HG02884 (cell line): ENCODE results near the gene TNPO2.

Source experiments
- ATAC-seq: cut with Tn5 transposase; IDR thresholded peaks from one replicate; pipeline ENCODE4 v1.9.1; 2021; ENCODE audit warnings: mild to moderate bottlenecking, moderate library complexity; ENCODE audit not compliant: unreplicated experiment

The TNPO2 gene

DNA sequence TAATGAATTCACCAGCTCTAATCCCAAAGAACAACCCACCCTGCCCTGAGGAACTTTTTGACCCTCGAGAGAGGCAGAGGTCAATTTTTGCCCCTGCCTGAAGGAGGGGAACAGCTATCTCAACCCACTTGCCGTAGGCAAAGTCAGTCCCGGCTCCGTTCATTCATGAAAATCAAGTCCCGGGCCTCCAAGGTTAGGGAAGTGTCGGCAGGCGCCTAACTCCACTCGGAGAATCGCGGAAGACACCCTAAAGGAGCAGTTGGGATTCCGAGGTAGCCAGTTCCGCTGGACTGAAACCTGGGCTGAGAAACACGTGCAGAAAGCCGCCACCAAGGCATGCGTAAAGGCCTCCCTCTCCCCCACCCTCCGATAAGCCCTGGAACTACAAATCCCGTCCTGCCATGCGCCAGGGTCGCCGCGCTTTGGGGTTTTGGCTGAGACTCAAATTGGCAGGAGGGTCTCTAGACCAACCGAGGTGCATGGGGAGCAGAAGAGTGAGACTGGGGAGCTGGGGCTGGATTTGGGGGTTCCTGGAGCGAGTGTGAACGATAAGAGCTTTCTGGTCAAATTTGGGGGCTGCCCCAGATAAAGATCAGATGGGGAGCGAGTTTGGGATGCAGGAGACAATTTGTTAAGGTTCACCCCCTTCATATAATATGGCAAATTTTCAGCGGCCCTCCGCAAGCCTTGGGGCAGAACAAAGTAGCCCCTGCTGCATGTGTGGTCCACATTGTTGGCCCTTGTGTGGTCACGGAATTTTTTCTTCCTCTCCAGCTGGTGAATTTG is at the start of gene TNPO2:
TNPO2 (minus strand) TSS at position 292 of the 786 bp plus-strand sequence. CDS start 2,955 bp downstream, outside the sequence.
- ATAC-seq = no peak

DNA sequence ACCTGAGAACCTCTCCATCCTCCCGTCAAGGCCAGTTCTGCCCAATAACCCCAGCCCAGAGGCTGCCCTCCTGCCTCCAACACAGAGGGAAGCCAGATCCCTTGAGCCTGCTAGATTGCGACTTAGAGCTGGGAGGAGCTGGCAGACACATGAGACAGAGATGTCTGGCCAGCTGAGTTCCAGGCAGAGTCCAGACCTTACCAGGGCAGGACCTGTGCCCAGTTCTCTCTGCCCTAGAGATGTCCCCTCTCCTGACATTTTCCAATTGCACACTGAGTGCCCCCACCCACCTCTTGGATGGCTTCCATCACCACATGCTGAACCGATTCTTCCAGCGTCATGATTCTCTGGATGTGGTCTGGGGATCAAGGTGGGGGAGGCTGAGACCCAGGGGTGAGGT is 48.6 kb upstream of the TNPO2 start:
- ATAC-seq = no peak

DNA sequence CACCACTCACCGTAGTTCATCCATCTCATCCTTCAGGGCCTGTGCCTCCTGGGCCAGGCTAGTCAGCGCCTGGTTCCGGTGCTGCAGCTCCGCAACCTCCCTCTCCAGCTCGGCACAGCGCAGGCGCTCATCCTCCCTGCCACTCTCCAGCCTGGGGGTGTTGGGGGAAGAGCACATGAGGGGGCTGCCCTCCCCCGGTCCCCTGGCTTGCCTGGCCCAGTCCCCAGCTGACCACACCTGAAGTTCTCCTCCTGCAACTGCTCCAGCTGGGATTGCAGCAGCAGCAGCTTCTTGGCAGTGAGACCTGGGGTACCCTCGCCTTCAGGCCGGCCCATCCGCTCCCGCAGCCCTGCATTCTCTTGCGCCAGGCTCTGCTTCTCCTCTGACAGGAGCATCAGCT is 47.2 kb upstream of the TNPO2 start:
- no peak for ATAC-seq

DNA sequence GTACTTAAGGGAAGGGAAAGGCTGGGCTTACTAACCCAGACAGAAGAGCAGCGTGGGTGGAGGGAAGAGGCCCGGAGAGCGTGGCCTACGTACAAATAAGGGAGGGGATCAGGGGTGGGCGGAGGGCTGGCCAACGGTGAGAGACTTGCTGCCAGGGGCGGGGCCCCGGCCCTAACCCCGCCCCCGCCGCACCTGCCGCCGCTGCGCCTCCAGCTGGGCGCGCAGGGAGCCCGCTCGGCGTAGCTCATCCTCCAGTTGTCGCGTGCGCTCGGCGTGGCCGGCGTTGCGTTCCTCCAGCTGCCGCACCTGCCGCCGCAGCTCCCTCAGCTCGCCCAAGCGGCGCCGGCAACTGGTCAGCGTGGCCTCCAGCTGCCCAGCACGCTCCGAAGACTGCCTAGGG is 46.0 kb upstream of the TNPO2 start:
- ATAC-seq = no peak

DNA sequence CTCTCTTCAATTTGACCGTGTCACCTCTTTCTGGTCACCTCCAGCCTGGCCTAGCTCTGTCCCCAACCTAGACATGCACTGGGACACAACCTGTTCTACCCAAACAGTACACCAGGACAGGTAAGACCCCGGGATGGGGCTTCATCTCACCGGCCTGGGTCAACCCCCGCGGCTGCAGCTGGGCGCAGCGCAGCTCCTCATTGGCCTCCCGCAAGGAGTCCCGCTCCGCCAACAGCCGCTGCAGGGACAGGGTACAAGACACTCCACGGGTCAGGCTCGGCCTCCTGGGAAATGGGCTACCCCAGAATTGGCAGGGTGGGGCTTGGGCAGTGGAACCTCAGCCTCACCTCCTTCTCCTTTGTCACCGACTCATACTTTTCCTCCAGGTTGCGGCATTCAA is 43.9 kb upstream of the TNPO2 start:
- no peak for ATAC-seq

DNA sequence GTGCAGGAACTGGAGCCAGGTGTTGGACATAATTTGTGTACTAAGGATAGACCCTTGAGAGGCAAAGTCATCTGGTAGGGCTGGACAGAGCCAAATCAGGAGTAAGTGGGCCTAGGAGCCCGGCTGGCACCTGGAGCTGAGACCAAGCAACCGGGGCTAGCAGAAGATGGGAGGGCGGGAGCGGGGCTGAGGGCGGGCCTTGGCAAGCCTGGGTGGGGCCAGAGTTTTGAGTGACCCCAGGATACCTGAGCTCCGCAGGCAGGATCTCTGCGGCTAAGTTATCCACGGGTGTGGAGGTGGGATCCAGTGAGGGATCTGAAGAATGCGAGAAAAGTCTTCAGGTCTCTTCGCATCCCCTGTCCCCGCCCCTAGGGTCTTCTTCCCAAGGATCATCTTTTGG is 43.4 kb upstream of the TNPO2 start:
- ATAC-seq = no peak

DNA sequence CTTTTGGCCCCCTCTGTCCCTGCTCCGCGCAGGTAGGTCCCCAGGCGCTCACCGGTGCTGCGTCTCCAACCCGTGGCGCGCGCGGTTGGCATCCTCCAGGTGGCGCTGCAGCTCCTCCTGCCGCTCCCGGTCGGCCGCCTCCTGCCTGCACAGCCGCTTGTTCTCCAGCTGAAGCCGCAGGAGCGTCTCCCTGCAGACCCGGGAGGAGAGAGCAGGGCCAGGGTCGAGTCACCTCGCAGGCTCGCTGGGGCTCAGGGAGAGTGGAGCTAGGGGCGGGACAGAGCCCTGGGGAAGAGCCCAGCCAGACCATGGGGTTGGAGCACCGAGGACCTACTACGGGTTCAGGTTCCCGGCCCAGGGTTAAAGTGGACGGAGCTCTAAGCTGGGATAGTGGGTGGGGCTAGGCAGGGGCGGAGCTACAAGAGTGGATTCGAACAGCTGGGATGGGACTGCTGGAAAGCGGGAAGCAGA is 42.4 kb upstream of the TNPO2 start:
- ATAC-seq = no peak

DNA sequence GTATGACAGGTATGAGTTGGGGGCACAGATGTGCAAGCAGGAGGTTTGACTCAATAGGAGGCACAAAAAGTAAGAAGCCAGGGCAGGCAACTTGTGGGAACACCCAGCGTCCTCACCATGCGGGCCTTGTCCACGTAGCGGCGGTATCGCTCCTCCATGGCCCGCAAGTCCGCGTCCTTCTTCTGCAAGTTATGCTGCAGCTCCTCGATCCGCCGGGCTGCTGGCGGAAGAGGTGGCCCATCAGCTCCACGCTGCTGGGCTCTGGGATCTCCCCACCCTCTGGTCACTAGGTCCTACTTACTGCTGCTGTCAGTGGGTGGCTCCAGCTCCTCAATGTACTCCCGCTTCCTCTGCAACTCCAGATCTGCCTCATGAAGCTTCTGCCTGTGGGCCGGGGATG is 41.0 kb upstream of the TNPO2 start:
- ATAC-seq = no peak

DNA sequence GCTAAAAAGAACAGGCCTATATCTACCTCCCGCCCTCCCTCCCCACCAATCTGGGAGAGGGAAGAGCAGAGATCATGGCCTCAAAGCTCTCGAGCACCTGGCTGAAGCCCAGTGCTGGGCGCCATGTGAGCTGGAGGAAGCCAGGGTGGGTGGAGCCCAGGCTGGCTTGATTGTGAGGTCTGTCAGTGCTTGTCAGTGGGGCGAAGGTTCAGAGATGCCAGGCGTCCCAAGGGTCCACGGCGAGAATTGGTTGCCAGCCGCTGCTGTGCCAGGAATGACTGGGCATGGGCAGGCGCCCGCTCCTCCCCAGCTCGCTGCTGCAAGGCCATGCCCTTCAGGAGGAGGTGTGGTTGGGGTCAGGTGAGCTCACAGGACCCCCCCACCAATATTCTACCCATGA is 39.4 kb upstream of the TNPO2 start:
- no peak for ATAC-seq

DNA sequence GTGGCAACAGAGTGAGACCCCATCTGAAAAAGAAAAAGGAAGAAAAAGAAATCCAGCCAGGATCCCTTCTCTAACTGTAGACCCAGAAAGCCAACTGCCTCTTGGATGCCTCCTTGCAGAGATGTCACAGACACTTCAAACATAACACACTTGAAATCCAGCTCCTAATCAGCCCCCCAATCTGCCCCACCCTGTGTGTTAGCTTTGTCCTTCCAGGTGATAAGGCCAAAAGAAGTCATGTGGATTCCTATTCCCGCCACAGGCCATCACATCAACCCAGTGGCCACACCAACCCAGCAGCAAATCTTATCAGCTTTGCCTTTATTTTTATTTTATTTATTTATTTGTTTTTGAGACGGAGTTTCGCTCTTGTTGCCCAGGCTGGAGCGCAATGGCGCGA is 36.0 kb upstream of the TNPO2 start:
- no peak for ATAC-seq

DNA sequence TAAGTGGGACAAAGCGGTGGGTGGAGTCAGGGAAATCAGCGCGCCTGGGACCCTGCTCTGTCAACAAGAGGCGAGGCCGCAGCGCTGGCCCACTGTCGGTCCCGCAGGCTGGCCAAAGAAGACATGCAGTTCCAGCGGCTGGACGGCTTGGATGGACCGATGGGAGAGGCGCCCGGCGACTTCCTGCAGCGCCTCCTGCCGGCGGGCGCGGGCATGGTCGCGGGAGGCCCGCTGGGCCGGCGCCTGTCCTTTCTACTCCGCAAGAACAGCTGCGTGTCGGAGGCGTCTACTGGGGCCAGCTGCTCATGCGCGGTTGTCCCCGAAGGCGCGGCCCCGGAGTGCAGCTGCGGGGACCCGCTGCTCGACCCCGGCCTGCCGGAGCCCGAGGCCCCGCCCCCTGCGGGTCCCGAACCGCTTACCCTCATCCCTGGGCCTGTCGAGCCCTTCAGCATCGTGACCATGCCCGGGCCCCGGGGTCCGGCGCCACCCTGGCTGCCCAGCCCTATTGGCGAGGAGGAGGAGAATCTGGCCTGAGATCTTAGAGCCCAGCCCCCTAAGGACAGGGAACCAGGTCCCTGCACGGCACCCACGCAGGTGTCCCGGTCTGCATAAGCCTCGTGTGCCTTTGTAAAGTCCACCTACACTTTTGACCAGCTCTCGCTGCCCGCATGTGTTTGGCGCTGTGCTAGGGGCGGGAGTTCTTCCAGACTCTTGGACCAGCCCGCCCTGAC is 34.0 kb upstream of the TNPO2 start:
- ATAC-seq = no peak

DNA sequence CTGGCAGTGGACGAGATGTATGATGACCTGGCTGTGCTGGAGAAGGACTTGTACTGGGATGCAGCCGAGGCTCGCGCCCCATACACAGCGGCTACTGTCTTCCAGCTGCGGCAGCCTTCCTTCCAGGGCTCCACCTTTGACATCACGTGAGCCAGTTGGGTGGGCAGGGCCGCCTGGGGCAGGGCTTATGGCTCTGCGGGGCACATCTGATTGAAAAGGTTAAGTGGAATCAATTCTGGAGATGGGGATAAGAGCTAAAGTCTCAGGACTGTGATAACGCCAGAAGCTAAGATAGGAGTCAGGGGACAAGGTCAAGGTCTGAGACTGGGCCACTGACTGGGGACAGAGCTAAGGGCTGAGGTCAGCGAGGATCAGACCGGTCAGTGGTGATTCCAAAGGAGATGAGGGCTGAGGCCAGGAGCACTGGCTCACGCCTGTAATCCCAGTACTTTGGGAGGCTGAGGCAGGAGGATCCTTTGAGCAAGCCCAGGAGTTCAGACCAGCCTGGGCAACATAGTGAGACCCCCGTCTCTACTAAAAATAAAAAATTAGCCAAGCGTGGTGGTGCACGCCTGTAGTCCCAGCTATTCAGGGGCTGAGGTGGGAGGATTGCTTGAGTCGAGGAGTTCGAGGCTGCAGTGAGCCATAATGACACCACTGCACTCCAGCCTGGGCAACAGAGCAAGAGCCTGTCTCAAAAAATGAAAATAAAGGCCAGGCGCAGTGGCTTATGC is 32.6 kb upstream of the TNPO2 start:
- no peak for ATAC-seq

DNA sequence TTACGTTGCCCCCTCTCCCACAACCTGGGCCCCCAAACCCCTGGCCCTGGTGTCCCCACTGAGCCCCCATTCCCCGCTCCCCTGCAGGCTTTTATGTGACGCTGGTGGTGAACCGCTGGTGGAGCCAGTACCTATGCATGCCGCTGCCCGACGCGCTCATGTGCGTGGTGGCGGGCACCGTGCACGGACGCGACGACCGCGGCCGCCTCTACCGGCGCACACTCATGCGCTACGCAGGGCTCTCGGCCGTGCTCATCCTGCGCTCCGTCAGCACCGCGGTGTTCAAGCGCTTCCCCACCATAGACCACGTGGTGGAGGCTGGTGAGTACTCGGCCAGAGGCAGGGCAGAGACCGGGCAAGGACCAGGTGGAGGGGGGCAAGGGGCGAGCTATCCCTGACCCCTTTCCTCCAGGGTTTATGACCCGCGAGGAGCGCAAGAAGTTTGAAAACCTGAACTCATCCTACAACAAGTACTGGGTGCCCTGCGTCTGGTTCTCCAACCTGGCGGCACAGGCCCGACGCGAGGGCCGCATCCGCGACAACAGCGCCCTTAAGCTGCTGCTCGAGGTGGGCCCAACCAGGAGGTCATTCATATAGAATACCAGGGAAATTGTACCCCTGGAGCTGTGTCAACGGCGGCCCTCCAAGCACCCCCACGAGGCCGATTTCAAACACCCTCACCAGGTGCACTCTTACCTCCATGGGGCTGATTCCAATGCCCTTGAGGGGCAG is 30.9 kb upstream of the TNPO2 start:
- no peak for ATAC-seq

DNA sequence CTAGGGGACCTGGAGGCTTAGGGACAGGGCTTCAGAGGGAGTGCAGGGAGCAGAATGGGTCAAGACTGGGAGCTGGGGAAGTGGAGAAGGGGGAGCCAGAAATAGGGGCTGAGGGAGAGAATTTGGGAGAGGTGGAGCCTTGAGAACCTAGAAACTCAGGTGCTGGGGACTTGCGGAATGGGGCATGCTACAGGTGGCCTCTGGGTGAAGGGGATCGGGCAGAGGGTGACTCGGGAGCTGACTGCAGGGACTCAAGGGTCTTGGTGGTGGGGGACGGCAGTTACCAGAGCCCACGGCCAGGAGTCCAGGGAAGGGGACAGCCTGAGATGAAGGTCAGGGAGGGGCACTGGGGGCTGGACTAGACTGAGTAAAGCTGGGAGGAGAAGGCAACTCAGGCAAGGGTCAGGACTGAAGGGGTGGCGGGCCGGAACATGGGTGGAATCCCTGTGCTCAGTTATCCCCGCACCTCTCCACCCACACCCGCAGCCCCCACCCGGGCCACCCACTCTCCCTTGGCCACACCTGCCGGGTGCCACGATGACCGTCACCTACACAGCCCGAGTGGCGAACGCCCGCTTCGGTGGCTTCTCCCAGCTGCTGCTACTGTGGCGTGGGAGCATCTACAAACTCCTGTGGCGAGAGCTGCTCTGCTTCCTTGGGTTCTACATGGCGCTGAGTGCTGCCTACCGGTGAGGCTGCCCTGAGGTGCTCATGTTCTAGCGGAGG is 28.5 kb upstream of the TNPO2 start:
- no peak for ATAC-seq

DNA sequence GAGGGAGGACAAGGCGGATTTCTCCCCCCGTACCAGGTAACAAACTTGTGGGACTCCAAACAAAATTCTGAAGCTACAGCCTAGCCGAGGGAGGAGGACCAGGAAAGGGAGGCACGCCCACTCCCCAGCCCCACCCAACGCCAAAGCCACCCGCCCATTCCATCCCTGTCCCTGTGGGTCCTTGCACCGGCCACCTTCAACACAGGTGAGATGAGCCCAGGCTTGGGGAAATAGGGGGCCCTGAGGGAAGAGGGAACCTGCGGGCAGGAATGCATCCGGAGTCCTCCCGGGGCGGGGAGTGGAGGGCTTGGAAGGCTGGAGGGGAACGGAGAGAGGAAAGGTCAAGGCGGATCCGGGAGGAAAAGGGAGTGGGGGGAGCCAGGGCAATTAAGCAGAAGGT is 27.9 kb upstream of the TNPO2 start, which contains the start of gene BEST2:
BEST2 (plus strand) TSS at position 157 of the 400 bp plus-strand sequence. CDS start 802 bp downstream, outside the sequence.
- ATAC-seq = no peak

DNA sequence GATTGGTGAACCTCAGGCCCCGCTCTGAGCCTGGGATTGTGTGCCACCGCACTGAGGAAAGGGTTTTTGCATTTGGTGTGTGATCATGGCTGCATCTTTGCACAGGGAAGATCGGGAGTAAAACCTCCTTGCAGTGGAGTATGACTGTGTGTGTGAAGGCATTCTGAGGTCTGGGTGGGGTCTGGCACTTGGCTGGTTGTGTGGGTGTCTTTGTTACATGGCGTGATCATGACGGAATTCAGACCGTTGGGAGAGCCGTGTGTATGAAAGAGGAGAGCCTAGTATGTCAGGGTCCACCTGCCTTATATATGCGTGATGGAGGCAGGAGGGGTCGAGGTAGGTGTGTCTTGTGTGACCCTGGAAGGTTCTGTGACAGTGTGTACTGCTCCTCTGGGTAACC is 27.1 kb upstream of the TNPO2 start:
- ATAC-seq = no peak

DNA sequence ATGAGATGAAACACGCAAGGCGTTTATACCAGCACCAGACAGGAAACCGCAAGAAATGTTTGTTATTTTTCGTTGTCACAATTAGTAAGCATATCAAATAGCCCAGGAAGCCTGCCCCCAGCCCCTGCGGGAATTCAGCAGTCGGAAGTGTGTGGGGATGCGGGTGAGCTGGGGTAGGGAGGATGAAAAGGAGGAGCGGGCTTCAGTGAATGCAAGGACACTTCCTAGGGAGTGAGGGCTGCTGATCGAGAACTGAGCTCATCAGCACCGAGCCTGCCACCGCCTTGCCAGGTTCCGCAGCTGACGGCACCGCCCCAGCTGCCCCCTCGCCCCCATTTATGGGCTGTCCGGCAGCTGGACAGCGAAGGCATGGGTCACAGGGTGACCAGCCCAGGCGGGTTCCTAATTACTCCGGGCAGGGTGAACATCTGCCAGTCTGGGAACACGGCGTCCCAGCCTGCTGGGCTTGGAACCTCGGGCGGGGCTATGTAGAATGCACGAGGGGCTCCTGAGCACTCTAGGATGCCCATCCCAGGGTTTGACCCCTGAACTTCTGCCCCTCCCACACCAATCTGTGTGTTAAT is 26.3 kb upstream of the TNPO2 start:
- no peak for ATAC-seq

DNA sequence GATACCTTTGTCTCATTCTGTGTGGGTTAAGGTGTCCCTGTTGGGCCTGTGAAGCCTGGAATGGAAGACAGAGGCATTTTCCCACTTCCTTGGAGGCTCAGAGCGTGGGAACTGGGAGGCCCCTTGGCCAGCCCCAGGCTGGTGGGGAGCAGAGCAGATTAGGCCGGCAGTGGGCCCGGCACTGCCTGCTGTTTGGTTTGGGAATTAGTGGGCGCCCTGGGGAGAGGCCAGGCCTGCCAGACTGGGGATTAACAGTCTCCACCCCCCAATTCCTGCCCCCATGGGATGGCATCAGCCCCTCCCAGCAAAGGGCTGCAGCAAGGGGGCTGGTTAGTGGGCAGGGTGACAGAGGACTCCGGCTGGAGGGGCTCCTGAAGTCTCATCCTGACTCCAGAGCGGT is 24.8 kb upstream of the TNPO2 start:
- no peak for ATAC-seq

DNA sequence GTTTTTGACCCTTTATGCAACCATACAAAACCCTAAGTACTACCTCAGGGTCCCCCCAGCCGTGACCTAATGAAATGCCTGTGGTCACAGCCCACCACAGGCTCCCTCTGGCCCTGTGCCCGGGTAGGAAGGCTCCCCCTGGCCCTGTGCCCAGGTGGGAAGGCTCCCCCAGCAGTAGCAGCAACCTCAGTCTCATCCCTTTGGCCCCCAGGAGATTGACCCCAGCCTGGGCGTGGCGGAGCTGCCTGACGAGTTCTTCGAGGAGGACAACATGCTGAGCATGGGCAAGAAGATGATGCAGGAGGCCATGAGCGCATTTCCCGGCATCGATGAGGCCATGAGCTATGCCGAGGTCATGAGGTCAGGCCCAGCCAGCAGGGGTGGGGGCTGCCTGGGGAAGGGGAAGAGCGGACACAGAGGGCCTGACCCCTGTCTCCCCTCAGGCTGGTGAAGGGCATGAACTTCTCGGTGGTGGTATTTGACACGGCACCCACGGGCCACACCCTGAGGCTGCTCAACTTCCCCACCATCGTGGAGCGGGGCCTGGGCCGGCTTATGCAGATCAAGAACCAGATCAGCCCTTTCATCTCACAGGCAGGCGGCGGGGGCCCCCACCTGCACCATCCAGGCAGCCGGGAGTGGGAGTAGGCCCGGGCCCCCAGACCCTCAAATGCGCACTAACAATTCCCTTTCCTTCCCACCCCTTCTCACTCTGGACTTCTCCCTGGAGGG is 21.6 kb upstream of the TNPO2 start:
- no peak for ATAC-seq
